Brain microvascular endothelial cell (primary cell): Measurements from ENCODE around the gene HBS1L.

Experiments used
- DNase-seq: peaks from one replicate; pipeline ENCODE4 v3.0.0-alpha.2; 2020
- H3K27ac ChIP-seq: fragments of 250-450 bp; sonication (Bioruptor Pico); 2 replicates; pipeline ENCODE4 v1.5.1; 2020; ENCODE audit warnings: mild to moderate bottlenecking, moderate library complexity
- H3K27me3 ChIP-seq: fragments of 250-450 bp; sonication (Bioruptor Pico); replicated peaks from 2 replicates; pipeline ENCODE4 v1.5.1; 2020; ENCODE audit warnings: mild to moderate bottlenecking
- H3K36me3 ChIP-seq: fragments of 250-450 bp; sonication (Bioruptor Pico); replicated peaks from 2 replicates; pipeline ENCODE4 v1.5.1; 2020; ENCODE audit warnings: mild to moderate bottlenecking
- H3K4me3 ChIP-seq: 2 replicates; pipeline ENCODE4 v1.5.1; 2011; ENCODE audit warnings: low read depth, mild to moderate bottlenecking, control low read depth, low read length, moderate library complexity
- in situ Hi-C: cut with HindIII; loops from 2 replicates; pipeline ENCODE4 v1.10.0; 2017; ENCODE audit warnings: low sequenced_read_pairs, low pct_ligation_motif_present
- TF ChIP-seq, protein P1 (sequence below): IDR thresholded peaks from 2 replicates; pipeline ENCODE4 v1.5.1; 2011; ENCODE audit warnings: low read depth, mild to moderate bottlenecking, moderate library complexity, low read length, control low read depth, inconsistent platforms; ENCODE audit errors: missing control alignments

HBS1L gene

DNA sequence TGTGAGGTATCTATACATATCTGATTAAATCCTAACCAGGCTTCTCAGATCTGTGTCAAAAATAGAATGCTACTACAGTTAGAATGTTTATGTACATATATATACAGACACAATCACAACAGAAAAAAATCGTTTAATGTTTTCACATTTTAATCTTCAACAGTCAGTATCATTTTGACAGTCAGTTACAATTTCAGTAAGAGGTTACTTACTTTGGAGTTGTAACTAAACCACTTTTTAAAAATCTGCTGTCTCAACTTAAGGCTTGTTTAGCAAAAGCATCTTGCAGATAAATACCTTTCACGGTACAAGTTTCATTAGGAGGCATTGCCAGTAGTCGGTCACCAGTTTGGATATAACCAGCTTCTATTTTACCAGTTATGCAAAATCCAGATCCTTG, 72.5 kb downstream of the HBS1L start:
- Histone ChIP-seq H3K4me3 (no peak overlapping the region), H3K27me3 (no peaks in the 10 kb centered on the region), H3K36me3 (peaks cover 19% of the 10 kb centered on the region), H3K27ac (no peak overlapping the region)
- no peak for DNase-seq
- in situ Hi-C loops: no loop called here
- TF ChIP-seq, protein P1, sequence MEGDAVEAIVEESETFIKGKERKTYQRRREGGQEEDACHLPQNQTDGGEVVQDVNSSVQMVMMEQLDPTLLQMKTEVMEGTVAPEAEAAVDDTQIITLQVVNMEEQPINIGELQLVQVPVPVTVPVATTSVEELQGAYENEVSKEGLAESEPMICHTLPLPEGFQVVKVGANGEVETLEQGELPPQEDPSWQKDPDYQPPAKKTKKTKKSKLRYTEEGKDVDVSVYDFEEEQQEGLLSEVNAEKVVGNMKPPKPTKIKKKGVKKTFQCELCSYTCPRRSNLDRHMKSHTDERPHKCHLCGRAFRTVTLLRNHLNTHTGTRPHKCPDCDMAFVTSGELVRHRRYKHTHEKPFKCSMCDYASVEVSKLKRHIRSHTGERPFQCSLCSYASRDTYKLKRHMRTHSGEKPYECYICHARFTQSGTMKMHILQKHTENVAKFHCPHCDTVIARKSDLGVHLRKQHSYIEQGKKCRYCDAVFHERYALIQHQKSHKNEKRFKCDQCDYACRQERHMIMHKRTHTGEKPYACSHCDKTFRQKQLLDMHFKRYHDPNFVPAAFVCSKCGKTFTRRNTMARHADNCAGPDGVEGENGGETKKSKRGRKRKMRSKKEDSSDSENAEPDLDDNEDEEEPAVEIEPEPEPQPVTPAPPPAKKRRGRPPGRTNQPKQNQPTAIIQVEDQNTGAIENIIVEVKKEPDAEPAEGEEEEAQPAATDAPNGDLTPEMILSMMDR: no peak

DNA sequence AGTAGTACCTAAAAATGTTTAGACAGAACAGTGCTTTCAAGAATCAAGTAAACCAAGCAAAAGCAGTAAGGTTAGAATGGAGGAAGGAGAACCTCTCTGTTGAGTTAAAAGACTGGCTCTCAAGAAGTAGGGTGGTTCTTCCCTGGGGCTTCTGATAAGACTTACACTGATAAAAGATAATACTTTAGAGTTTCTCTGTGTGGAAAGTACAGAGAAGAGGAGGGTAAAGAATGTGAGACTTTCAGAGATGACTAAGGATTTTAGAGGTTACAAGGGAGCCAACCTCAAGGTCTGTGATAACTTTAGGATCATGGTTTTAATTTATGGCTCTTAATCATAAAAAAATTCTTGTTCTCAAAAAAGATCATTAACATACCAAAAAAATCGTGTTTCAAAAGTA, 73.8 kb downstream of the HBS1L start:
- H3K27ac ChIP-seq: no peak overlapping the region
- H3K4me3 ChIP-seq: no peak overlapping the region
- TF ChIP-seq, protein P1: no peak
- no peak for DNase-seq
- H3K27me3 ChIP-seq: no peaks in the 10 kb centered on the region
- peaks cover 24% of the 10 kb centered on the region for H3K36me3 ChIP-seq
- in situ Hi-C loops: no loop called here

DNA sequence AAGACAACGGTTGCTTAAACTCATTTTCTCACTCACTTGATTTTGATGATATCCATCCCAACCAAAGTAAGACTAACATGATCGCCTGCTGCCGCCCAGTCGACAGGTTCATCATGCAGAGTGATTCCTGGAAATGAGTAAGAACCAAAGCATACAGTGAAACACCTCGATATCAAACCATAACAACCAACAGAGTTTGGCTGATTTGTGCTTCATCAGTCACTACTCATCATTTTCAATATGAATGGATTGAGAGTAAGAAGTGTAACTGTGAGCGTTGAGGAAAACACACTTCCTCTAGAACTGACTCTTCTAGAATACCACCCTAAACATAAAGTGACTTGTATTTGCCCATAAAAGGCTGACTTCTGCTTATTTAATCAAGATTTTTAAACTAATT, 75.5 kb downstream of the HBS1L start:
- Histone ChIP-seq H3K36me3 (peaks cover 22% of the 10 kb centered on the region), H3K4me3 (no peak overlapping the region), H3K27ac (no peak overlapping the region), H3K27me3 (no peaks in the 10 kb centered on the region)
- no peak for DNase-seq
- TF ChIP-seq, protein P1: no peak
- in situ Hi-C loops: no loop called here

DNA sequence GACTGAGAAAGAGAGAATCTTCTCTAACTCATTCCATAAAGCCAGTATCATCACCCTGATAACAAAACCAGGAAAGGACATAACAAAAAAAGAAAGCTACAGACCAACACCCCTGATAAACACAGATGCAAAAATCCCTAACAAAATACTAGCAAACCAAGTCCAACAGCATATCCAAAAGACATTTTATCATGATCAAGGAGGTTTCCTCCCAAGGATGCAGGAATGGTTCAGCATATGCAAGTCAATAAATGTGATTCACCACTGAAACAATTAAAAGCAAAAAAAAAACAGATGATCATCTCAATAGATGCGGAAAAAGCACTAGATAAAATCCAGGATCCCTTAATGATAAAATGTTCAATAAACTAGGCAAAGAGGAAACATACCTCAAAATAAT, 80.3 kb downstream of the HBS1L start:
- in situ Hi-C loops: no loop called here
- TF ChIP-seq, protein P1: no peak
- DNase-seq: no peak
- Histone ChIP-seq H3K36me3 (peaks cover 10% of the 10 kb centered on the region), H3K27me3 (no peaks in the 10 kb centered on the region), H3K27ac (no peak overlapping the region), H3K4me3 (no peak overlapping the region)

DNA sequence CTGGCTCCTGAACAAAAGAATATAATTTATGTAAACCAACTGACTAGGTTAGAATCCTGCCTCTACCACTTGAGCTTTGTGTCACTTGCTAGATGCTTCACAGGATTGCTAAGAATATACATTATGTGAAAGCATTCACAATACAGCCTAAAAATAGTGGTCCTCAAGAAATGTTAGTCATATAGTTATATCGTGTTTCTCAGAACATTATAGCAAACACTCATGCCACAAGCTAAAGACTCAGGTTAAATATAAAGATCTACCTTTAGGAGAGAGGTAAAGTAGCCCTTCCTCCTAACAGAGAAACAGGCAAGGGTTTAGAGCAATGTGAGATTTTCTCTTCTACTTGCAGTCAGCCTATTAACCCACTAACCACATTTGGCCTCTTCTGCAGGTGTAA, 86.9 kb downstream of the HBS1L start:
- Histone ChIP-seq H3K27ac (no peak overlapping the region), H3K4me3 (no peak overlapping the region), H3K27me3 (no peaks in the 10 kb centered on the region), H3K36me3 (peaks cover 8% of the 10 kb centered on the region)
- DNase-seq: no peak
- TF ChIP-seq, protein P1: no peak
- in situ Hi-C loops: no loop called here

DNA sequence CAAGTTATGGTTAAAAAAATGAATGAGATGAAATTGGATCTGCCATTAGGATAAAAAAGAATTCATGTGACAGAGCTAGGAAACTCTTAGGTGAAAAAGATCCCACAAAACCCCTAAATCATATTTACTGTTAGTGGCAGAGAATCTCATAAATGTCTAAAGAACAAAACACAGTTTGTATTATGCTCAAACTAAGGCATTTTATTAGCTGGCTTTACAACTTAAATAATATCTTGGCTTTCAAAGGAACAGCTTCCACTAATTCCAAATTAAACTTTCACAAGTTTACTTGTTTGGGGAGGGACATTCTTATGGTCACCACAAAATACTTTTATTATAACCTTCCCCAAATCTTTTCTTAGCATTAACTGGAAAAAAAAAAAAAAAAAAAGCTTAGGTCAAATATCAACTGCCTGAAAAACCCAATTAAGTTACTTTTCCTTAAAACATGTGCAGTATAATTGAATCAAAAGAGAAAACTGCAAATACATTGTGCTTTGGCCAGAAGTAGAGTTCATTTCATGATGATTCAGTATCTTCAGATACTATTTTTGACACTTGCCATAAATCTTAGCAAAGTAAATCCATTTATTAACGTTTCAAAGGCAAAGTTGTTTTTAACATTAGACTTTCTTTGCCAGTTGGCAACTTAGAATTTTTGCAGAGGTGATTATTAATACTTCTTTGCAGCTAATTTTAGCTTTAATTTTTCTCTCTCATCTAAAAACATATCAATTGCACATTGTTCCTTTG, 90.0 kb downstream of the HBS1L start:
- in situ Hi-C loops: no loop called here
- Histone ChIP-seq H3K27me3 (no peaks in the 10 kb centered on the region), H3K27ac (no peak overlapping the region), H3K4me3 (no peak overlapping the region), H3K36me3 (peaks cover 8% of the 10 kb centered on the region)
- TF ChIP-seq, protein P1: no peak
- no peak for DNase-seq
